ENCODE measurements around the gene TUBA1C.
A peak's percentile ranks its signal among the peaks of the same experiment; 100 is the strongest.
"Not testable (repeated sequence)": the region's sequence is repeated elsewhere in the genome, so short reads cannot be mapped to it uniquely, and the experiment has no call there.

The TUBA1C gene

DNA sequence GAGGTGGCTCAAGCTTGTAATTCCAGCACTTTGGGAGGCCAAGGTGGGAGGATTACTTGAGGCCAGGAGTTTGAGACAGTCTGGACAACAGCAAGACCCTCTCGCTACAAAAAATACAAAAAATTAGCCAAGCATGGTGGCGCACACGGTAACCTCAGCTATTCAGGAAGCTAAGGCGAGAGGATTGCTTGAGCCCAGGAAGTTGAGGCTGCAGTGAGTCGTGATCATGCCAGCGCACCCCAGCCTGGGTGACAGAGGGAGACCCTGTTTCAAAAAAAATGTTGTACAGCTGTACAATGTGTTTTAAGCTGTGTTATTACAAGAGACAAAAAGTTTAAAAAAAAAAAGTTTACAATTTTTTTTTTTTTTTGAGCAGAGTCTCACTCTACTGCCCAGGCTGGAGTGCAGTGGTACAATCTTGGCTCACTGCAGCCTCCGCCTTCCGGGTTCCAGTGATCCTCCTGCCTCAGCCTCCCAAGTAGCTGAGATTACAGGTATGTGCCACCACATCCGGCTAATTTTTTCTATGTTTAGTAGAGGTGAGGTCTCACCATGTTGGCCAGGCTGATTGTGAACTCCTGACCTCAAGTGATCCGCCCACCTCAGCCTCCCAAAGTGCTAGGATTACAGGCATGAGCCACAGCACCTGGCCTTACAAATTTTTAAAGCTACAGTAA, 7.2 kb upstream of the TUBA1C start:
- peaks cover 32% of the 10 kb centered on the region for H3K4me1 ChIP-seq (ENCODE audit: control insufficient read depth, insufficient read depth, low read length)
- not testable (repeated sequence) for H3K9ac ChIP-seq (ENCODE audit: low read depth, low read length); H3K4me3 ChIP-seq (ENCODE audit: low read length); H3K4me2 ChIP-seq (ENCODE audit: low read length); H3K9me3 ChIP-seq (replicated peaks; ENCODE audit: low read length); H3K36me3 ChIP-seq (ENCODE audit: insufficient read depth, low read length); H3K27me3 ChIP-seq (ENCODE audit: control insufficient read depth, insufficient read depth, low read length)

DNA sequence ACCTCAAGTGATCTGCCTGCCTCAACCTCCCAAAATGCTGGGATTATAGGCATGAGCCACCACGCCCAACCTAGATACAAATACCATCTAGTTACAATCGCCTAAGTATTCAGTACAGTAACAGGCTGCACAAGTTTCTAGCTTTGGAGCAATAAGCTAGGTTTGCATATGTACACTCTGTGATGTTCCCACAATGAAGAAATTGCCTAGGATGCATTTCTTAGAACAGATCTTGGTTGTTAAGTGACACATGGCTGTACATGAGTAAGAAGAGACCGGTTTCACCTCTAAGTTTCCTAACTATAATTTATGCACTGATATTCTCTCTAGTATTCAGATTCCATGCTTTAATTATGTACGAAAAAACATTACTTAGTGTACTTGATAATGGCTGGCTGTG, 5.4 kb upstream of the TUBA1C start:
- H3K4me3 ChIP-seq (ENCODE audit: low read length): no peak overlapping the region
- peaks cover 41% of the 10 kb centered on the region for H3K4me1 ChIP-seq (ENCODE audit: control insufficient read depth, insufficient read depth, low read length)
- H3K9me3 ChIP-seq (replicated peaks; ENCODE audit: low read length): no peaks in the 10 kb centered on the region

DNA sequence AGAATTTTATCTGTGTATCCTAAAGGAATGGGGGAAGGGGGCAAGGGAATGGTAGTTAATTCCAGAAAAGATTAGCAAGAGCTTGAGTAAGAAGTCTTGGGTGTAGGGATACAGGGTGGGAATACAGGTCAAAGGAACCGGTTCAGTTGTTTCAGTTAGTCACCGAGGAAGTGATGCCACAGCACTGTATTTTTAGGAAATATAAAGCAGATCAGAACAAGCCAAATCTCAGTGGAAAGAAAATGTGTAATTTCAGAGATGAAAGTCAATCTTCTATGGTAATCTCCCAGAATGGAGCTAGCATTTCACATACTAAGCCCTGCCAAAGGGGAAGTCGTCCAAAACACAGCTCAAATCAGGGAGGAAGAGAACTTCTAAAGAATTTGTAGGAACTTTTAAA, 4.7 kb upstream of the TUBA1C start:
- H3K27me3 ChIP-seq (ENCODE audit: control insufficient read depth, insufficient read depth, low read length): no peaks in the 10 kb centered on the region
- H3K4me1 ChIP-seq (ENCODE audit: control insufficient read depth, insufficient read depth, low read length): peaks cover 41% of the 10 kb centered on the region
- no peaks in the 10 kb centered on the region for H3K9me3 ChIP-seq (replicated peaks; ENCODE audit: low read length)
- peak overlapping the region; percentile 45 for H3K9ac ChIP-seq (ENCODE audit: low read depth, low read length)
- no peak overlapping the region for H3K4me3 ChIP-seq (ENCODE audit: low read length)
- peak overlapping the region; percentile 52 for H3K4me2 ChIP-seq (ENCODE audit: low read length)
- no peaks in the 10 kb centered on the region for H3K36me3 ChIP-seq (ENCODE audit: insufficient read depth, low read length)

More for the DNA sequence above, 5.4 kb upstream of the TUBA1C start:
- H3K4me2 ChIP-seq (ENCODE audit: low read length): no peak overlapping the region
- H3K36me3 ChIP-seq (ENCODE audit: insufficient read depth, low read length): no peaks in the 10 kb centered on the region
- H3K27me3 ChIP-seq (ENCODE audit: control insufficient read depth, insufficient read depth, low read length): no peaks in the 10 kb centered on the region
- peak overlapping the region; percentile 10 for H3K9ac ChIP-seq (ENCODE audit: low read depth, low read length)

DNA sequence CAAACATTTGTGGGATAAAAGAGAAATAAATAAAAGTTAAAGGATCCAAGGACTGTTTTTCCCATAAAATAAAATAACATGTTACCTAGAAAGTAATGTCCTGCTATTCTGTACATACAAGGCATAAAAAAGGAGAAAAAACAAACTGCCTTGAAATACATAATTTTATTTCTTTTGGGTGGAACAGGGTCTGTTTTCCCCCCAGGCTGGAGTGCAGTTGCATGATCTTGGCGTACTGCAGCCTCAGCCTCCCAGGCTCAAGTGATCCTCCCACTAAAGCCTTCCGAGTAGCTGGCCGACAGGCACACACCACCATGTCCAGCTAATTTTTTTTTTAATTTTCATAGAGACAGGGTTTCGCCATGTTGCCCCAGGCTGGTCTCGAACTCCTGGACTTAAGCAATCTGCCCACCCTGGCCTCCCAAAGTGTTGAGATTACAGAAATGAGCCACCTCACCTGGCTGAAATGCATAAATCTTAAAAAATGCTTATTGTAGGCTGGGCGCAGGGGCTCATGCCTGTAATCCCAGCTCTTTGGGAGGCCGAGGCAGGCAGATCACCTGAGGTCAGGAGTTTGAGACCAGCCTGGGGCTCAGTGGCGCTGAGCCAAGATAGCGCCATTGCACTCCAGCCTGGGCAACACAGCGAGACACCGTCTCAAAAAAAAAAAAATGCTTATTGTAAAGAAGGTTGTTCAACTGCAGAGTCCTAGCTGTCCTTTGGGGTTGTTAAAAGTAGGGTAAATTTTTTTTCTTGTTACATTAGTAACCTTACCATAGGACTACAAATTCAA, 4.1 kb upstream of the TUBA1C start:
- peaks cover 4% of the 10 kb centered on the region for H3K36me3 ChIP-seq (ENCODE audit: insufficient read depth, low read length)
- peak overlapping the region; percentile 52 for H3K4me2 ChIP-seq (ENCODE audit: low read length)
- H3K27me3 ChIP-seq (ENCODE audit: control insufficient read depth, insufficient read depth, low read length): no peaks in the 10 kb centered on the region
- peaks cover 41% of the 10 kb centered on the region for H3K4me1 ChIP-seq (ENCODE audit: control insufficient read depth, insufficient read depth, low read length)
- H3K9ac ChIP-seq (ENCODE audit: low read depth, low read length): peak overlapping the region; percentile 45
- no peaks in the 10 kb centered on the region for H3K9me3 ChIP-seq (replicated peaks; ENCODE audit: low read length)
- no peak overlapping the region for H3K4me3 ChIP-seq (ENCODE audit: low read length)

DNA sequence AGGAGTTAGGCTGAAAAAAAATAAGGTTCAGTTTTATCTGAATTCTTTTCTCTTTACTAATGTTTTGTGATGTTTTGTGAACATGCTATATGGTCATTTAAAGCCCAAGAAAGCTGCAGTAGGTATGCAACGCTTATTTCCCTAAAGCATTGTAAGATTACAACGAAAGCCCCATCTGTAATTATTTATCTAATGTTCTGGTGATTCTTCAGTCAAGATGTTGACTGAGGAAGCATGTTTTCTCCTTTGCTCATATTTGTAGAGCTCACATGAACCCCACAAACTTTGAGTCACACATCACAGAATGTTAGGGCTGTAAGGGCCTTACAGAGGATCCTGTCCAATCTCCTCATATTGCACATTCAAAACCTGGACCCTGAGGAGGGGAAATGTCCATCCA, 3.2 kb upstream of the TUBA1C start:
- H3K4me2 ChIP-seq (ENCODE audit: low read length): peak overlapping the region; percentile 26
- H3K36me3 ChIP-seq (ENCODE audit: insufficient read depth, low read length): peaks cover 12% of the 10 kb centered on the region
- peaks cover 42% of the 10 kb centered on the region for H3K4me1 ChIP-seq (ENCODE audit: control insufficient read depth, insufficient read depth, low read length)
- peak overlapping the region; percentile 14 for H3K9ac ChIP-seq (ENCODE audit: low read depth, low read length)
- H3K27me3 ChIP-seq (ENCODE audit: control insufficient read depth, insufficient read depth, low read length): no peaks in the 10 kb centered on the region
- no peaks in the 10 kb centered on the region for H3K9me3 ChIP-seq (replicated peaks; ENCODE audit: low read length)
- no peak overlapping the region for H3K4me3 ChIP-seq (ENCODE audit: low read length)

DNA sequence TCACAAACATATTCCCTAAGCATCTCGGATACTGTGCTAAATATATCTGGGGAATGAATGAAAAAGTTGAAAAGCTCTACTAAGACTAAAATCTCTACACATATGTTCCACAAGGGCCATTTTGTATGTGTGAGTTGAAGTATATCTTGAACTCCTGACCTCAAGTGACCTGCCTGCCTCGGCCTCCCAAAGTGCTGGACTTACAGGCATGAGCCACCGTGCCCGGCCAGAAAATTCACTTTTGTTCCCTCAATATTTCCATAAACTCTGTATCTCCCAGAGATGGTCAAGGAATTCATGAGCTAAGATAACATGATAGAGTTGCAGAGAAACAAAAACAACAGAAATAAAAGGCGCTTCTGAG, 1.5 kb upstream of the TUBA1C start:
- no peaks in the 10 kb centered on the region for H3K27me3 ChIP-seq (ENCODE audit: control insufficient read depth, insufficient read depth, low read length)
- H3K36me3 ChIP-seq (ENCODE audit: insufficient read depth, low read length): peaks cover 26% of the 10 kb centered on the region
- H3K4me1 ChIP-seq (ENCODE audit: control insufficient read depth, insufficient read depth, low read length): peaks cover 56% of the 10 kb centered on the region
- H3K9ac ChIP-seq (ENCODE audit: low read depth, low read length): no peak overlapping the region
- H3K9me3 ChIP-seq (replicated peaks; ENCODE audit: low read length): no peaks in the 10 kb centered on the region
- peak overlapping the region; percentile 99 for H3K4me3 ChIP-seq (ENCODE audit: low read length)
- peak overlapping the region; percentile 81 for H3K4me2 ChIP-seq (ENCODE audit: low read length)

DNA sequence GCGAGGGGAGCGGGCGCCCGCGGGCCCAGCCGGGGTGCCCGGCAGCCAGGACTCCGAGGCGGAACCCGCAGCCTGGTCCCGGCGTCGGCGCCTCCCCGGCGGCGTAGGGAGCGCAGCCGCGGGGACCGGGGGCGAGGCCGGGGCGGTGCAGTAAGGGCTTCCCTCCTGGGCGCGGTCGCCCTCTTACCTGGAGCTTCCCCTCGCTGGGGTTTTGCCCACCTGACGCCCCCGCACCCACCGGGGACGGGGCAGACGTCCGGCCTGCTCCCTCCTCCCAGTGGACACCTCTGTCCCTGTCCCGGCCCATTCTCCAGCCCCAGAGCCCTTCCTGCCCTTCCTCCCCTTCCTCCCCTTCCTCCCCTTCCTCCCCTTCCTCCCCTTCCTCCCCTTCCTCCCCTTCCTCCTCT, 413 bp upstream of the TUBA1C start:
- H3K36me3 ChIP-seq (ENCODE audit: insufficient read depth, low read length): peaks cover 30% of the 10 kb centered on the region
- peak overlapping the region; percentile 81 for H3K4me2 ChIP-seq (ENCODE audit: low read length)
- peaks cover 62% of the 10 kb centered on the region for H3K4me1 ChIP-seq (ENCODE audit: control insufficient read depth, insufficient read depth, low read length)
- peak overlapping the region; percentile 99 for H3K4me3 ChIP-seq (ENCODE audit: low read length)
- H3K9me3 ChIP-seq (replicated peaks; ENCODE audit: low read length): no peaks in the 10 kb centered on the region
- peak overlapping the region; percentile 100 for H3K9ac ChIP-seq (ENCODE audit: low read depth, low read length)
- H3K27me3 ChIP-seq (ENCODE audit: control insufficient read depth, insufficient read depth, low read length): no peaks in the 10 kb centered on the region

DNA sequence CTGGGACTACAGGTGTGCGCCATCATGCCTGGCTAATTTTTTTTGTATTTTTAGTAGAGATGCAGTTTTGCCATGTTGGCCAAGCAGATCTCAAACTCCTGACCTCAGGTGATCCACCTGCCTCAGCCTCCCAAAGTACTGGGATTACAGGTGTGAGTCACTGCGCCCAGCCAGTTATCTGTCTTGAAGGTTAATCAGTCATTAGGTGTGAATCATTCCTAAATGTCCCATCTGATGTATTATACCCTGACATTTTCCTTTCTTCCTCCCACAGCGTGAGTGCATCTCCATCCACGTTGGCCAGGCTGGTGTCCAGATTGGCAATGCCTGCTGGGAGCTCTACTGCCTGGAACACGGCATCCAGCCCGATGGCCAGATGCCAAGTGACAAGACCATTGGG, 4.3 kb downstream of the TUBA1C start:
- not testable (repeated sequence) for H3K27me3 ChIP-seq (ENCODE audit: control insufficient read depth, insufficient read depth, low read length); H3K9me3 ChIP-seq (replicated peaks; ENCODE audit: low read length)
- H3K9ac ChIP-seq (ENCODE audit: low read depth, low read length): peak overlapping the region; percentile 9
- peaks cover 31% of the 10 kb centered on the region for H3K4me1 ChIP-seq (ENCODE audit: control insufficient read depth, insufficient read depth, low read length)
- peak overlapping the region; percentile 81 for H3K4me2 ChIP-seq (ENCODE audit: low read length)
- H3K4me3 ChIP-seq (ENCODE audit: low read length): peak overlapping the region; percentile 99
- peaks cover 73% of the 10 kb centered on the region for H3K36me3 ChIP-seq (ENCODE audit: insufficient read depth, low read length)

DNA sequence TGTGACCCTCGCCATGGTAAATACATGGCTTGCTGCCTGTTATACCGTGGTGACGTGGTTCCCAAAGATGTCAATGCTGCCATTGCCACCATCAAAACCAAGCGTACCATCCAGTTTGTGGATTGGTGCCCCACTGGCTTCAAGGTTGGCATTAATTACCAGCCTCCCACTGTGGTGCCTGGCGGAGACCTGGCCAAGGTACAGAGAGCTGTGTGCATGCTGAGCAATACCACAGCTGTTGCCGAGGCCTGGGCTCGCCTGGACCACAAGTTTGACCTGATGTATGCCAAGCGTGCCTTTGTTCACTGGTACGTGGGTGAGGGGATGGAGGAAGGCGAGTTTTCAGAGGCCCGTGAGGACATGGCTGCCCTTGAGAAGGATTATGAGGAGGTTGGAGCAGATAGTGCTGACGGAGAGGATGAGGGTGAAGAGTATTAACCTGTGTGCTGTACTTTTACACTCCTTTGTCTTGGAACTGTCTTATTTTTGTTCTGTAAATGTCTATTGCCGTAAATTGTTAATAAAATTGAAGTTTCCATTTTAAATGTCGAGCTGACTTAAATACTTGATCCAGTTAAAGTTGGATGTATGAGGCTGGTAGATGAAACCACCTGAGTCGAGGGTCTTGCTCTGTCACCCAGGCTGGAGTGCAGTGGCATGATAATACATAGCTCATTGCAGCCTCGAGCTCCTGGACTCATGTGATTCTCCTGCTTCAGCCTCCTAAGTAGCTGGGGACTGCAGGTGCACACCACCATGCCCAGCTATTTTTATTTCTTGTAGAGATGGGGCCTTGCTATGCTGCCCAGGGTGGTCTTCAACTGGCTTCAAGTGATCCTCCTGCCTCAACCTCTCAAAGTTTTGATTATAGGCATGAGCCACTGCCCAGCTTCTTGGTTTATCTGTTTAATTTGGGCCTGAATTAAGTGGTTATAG, 8.2 kb downstream of the TUBA1C start:
- H3K9ac ChIP-seq (ENCODE audit: low read depth, low read length): no peak overlapping the region
- H3K36me3 ChIP-seq (ENCODE audit: insufficient read depth, low read length): peaks cover 56% of the 10 kb centered on the region
- H3K4me1 ChIP-seq (ENCODE audit: control insufficient read depth, insufficient read depth, low read length): peaks cover 15% of the 10 kb centered on the region
- no peaks in the 10 kb centered on the region for H3K27me3 ChIP-seq (ENCODE audit: control insufficient read depth, insufficient read depth, low read length)
- no peak overlapping the region for H3K4me2 ChIP-seq (ENCODE audit: low read length)
- no peaks in the 10 kb centered on the region for H3K9me3 ChIP-seq (replicated peaks; ENCODE audit: low read length)
- no peak overlapping the region for H3K4me3 ChIP-seq (ENCODE audit: low read length)

DNA sequence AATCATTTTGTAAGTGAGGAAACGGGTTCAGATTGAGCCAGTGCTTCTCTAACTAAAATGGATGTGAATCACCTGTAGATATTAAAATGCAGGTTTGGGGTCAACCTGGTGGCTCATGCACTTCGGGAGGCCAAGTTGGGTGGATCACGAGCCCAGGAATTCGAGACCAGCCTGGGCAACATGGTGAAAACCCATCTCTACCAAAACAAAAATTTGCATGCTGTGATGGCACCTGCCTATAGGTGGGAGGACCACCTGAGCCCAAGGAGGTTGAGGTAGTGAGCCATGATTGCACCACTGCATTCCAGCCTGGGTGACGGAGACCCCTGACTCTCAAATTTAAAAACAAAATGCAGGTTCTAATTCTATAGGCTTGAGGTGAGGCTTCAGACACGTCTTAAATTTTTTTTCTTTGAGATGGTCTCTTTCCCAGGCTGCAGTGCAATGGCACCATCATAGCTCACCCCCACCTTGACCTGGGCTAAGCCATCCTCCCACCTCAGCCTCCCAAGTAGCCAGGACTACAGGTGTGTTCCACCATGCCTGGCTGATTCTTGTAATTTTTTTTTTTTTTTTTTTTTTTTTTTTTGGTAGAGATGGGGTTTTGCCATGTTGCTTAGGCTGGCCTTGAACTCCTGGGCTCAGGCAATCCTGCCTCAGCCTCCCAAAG, 9.0 kb downstream of the TUBA1C start:
- no peaks in the 10 kb centered on the region for H3K9me3 ChIP-seq (replicated peaks; ENCODE audit: low read length)
- peaks cover 56% of the 10 kb centered on the region for H3K36me3 ChIP-seq (ENCODE audit: insufficient read depth, low read length)

More for the DNA sequence above, 9.0 kb downstream of the TUBA1C start:
- H3K4me3 ChIP-seq (ENCODE audit: low read length): no peak overlapping the region
- H3K9ac ChIP-seq (ENCODE audit: low read depth, low read length): no peak overlapping the region
- no peaks in the 10 kb centered on the region for H3K27me3 ChIP-seq (ENCODE audit: control insufficient read depth, insufficient read depth, low read length)
- H3K4me1 ChIP-seq (ENCODE audit: control insufficient read depth, insufficient read depth, low read length): peaks cover 14% of the 10 kb centered on the region
- H3K4me2 ChIP-seq (ENCODE audit: low read length): no peak overlapping the region
